Fibroblast of skin of back (primary cell): ENCODE data around the gene RBAK. TPM values are rescaled to one million over a fixed set of nuclear protein-coding genes. Genes with fewer than 3 reads are reported as not detected.
A peak's percentile ranks its signal among the peaks of the same experiment; 100 is the strongest.
"Not testable (repeated sequence)": the region's sequence is repeated elsewhere in the genome, so short reads cannot be mapped to it uniquely, and the experiment has no call there.

Experiments used
- DNase-seq: peaks from one replicate; pipeline ENCODE4 v3.0.0-alpha.2; 2013
- polyA plus RNA-seq, 2 experiments: library from polyadenylated mRNA; unstranded; fragments of 120-200 nt; gene quantifications; one replicate each; pipeline ENCODE4 v1.2.1, GENCODE V29; 2013; ENCODE audit not compliant: insufficient read length in 2 of 2

RBAK gene
- 7.3 TPM for polyA plus RNA-seq (2013, experiment 1 of 2; ENCODE audit: insufficient read length)
- polyA plus RNA-seq (2013, experiment 2 of 2; ENCODE audit: insufficient read length), result 8.1 TPM

DNA sequence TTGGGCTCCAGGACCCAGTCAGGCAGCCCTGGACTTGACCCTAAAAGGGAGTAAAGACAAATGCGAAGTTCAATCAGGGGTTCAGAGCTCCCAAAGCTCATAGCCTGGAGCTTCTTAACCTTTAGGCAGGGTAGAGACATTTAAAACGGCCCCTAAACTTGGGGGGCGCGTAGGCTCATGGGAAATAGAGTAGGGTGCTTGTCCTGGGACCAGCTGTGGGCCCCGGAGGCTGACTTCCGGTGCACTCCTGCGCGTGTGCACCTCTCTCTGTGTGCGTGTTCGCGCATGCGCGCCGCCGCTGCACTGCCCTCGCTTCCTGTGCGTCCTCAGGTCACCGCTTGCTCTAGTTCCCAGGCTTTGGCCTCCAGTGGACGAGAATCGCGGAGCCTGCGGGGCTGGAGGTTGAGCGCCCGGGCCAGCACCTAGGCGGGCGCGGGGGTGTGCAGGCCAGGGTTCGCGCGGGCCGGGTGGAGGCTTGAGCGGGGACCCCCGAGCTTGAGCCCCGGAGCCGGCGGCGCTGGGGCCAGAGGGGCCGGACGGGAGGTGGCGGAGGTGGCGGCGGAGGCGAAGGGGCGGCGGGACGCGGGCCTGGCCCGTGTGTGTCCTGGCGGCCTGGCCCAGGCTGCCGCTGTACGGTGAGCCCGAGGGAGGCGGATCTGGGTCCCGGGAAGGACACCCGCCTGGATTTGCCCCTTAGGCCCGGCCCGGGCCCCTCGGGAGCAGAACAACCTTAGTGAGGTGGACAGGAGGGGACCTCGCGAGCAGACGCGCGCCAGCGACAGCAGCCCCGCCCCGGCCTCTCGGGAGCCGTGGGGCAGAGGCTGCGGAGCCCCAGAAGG, at the start of gene RBAK:
RBAK (plus strand) TSS at position 303 of the 839 bp plus-strand sequence. CDS start 2,217 bp downstream, outside the sequence.
- DNase-seq, result peak; percentile 94

DNA sequence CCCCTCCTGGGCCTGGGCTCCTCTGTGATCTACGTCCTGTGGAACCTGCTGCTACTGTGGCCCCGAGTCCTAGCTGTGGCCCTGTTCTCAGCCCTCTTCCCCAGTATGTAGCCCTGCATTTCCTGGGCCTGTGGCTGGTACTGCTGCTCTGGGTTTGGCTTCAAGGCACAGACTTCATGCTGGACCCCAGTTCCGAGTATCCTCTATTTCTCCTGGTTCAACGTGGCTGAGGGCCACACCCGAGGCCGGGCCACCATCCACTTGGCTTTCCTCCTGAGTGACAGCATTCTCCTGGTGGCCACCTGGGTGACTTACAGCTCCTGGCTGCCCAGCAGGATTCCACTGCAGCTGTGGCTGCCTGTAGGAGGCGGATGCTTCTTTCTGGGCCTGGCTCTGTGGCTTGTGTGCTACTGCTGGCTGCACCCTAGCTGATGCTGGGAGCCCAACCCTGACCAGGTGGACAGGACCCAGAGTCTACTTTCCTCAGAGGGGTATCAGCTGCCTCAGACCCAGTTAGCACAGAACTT, 48.9 kb upstream of the RBAK start:
- DNase-seq, result no peak

DNA sequence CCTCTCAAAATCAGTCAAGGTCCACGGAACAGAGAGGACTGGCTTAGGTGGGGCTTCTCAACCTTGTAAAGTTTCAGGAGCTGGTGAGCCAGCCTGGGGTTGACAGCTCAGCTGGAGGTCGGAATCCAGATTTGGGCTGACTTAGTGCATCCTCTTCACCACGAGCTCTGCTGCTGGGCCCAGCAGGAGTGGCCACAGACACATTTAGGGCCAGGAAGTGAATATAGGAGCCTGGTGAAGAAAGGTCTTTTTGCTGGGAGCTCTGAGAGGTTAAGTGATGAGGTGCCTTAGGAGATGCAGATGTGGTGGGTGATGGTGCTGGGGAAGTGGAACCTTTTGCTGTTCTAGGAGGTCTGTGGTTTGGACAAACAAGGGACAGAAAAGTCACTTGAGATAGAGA, 47.4 kb upstream of the RBAK start:
- DNase-seq, result no peak

DNA sequence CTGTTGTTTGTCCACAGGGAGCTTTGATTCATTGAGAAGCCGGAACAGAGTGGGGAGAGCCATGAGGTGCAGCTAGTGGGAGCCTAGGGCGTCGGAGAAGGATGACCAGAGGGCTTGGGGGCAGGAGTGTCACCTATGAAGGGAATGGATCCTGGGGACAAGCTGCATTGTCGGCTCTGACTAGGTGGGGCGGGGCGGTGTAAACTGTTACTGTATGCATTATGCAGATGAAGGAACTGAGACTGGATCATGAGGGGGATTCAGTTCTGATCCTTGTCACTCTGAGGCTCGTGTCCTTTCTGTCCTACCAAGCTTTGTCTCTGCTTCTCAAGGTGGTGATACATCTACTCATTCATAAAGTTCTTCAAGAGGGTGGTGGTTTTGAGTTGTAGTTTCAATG, 46.8 kb upstream of the RBAK start:
- DNase-seq, result no peak

DNA sequence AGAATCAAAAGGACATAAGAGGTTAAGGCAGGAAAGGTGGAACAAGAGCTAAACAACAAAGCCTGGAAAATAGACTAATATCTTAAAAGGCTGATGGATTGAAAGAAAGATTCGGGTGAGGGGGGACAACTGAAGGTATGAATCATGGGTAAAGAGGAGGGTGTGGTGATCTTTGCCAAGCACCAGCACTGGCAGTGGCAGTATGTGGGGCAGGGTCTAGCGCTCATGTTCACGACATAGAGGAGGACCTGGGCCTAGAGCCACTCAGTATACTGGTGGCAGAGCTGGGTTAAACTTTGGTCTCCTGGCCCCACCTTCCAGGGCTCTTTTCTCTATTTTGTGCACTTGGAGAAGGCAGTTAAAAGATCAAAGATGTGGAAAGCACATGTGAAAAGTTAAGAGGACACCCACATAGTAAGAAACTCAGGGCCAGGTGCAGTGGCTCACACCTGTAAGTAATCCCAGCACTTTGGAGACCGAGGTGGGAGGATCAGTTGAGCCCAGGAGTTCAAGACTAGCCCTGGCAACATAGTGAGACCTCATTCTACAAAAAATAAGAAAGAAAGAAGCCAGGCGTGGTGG, 46.2 kb upstream of the RBAK start:
- no peak for DNase-seq

DNA sequence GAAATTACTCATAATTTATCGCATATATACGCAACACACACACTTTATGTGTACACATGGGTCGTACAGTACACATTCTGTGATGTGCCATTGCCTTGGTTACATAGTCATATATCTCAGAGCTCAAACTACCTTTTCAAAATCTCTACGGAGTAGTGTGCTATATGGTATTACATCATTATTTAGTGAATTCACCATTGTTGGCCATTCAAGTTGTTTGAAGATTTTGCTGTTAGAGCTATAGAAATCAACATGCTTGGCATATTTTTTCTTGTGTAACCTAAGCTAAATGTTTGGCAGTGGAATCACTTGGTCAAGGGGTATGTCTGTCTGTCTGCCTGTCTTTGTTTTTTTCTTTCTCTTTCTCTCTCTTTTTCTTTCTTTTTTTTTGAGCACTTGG, 44.7 kb upstream of the RBAK start:
- DNase-seq, result no peak

DNA sequence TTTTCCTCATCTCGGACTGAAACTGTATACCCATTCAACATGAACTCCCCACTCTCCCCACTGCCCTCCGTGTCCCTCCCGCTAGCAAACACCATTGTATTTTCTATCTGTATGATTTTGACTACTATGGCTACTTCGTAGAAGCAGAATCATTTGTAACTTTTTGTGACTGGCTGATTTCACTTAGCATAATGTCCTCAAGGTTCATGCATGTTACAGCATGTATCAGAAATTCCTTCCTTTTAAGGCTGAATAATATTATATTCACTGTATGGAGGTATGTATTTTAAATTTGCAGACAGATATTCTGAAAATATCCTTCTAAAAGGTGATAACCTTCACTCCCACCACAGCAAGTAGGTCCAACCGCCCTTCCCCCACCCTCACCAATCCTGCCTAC, 43.7 kb upstream of the RBAK start:
- no peak for DNase-seq

DNA sequence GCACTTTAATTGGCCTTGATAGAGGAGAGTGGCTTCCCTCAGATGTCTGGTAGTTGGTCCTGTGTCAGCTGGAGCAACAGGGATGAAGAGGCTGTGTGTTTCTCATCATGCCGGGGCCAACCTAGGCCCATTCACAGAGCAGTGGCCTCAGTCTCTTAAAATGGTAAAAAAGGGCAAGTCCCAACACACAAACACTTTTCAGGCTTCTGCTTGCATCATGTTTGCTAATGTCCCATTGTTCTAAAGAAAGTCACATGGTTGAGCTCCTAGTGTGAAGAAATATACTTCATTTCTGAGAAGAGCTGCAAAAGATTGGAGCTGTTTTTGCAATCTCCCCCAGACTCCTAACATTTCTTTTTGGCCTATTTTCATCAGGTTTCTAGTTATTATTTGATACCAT, 40.6 kb upstream of the RBAK start:
- DNase-seq, result no peak

DNA sequence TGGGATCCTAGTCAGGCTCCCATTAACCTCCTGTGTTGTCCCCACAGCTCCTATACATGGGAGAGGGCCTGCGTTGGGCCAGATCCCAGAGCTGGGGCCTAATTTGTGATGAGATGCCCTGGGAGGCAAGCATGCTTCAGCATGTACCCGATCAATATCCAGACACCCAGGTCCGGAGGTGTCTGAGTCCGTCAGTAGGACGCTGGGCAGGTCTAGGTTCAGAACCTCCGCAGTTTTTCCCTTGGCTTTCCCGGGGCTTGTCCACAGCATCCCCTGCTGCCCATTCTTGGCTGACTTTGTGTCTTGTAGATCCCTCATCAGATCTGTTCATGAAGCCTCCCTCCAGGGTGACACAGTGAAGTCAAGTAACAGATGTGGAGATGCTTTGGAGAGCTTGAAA, 32.7 kb upstream of the RBAK start:
- DNase-seq, result no peak

DNA sequence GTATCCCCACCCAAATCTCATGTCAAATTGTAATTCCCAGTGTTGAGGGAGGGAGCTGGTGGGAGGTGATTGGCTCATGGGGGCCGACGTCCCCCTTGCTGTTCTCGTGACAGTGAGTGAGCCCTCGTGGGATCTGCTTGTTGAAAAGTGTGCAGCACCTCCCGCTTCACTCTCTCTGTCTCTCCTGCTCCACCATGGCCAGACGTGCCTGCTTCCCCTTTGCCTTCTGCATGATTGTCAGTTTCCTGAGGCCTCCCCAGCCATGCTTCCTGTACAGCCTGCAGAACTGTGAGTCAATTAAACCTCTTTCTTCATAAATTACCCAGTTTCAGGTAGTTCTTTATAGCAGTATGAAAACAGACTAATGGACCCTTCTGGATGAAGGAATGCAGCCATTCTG, 29.7 kb upstream of the RBAK start:
- DNase-seq, result not testable (repeated sequence)

DNA sequence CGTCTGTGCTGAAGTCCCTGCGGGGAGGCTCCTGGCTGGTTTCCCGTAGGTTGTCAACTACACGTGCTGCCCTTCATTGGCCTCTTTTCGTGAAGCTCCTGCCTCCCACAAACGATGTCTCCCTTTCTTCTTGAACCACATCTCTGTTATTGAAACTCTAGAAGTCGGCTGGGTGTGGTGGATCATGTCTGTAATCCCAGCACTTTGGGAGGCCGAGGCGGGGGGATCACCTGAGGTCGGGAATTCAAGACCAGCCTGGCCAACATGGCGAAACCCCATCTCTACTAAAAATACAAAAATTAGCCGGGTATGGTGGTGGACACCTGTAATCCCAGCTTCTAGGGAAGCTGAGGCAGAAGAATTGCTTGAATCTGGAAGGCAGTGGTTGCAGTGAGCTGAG, 28.0 kb upstream of the RBAK start:
- DNase-seq, result not testable (repeated sequence)

DNA sequence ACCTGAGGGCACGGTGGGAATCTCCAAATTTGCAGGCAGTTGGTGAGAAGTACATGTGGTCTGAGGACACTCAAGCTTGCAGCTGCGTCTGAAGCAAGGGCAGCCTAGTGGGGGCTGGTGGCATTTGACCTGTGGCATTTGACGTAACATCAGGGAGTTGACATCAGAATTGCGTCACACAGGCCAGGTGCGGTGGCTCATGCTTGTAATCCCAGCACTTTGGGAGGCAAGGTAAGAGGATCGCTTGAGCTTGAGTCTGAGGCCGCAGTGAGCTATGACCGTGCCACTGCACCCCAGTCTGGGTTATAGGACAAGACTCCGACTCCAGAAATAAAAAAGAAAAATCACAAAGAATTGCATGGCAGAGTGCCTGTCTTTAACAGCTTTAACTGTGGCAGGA, 25.6 kb upstream of the RBAK start:
- DNase-seq, result no peak

DNA sequence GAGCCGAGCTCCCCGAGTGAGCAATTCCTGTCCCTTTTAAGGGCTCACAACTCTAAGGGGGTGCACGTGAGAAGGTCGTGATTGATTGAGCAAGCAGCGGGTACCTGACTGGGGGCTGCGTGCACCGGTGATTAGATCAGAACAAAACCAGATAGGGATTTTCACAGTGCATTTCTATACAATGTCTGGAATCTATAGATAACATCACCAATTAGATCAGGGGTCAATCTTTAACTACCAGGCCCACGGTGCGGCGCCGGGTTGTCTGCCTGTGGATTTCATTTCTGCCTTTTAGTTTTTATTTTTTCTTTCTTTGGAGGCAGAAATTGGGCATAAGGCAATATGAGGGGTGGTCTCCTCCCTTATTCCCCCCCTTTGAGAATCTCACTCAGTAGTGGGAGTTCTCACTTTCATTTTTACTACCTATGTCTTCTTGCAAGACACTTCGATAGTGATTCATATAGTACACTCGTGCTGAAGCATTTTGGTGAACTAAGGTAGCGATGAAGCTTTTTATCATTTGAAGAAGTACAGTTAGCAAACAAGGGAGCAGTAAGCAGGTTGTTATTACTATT, 24.6 kb upstream of the RBAK start:
- DNase-seq, result not testable (repeated sequence)

DNA sequence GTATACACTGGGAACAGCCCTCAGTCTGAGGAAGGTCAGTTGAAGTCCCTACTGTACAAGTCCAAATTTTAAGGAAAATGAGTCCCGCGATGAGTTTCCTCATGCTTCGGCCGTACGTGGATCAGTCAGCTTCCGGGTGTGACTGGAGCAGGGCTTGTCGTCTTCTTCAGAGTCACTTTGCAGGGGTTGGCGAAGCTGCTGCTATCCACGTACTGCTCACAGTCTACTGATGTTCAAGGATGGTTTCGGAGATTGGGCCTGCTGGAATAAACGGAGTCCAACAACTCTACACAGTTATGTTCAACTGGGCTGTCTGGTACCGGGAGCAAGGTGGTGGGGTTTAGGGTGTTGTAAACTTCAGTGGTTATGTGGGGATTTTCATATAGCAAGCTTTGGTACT, 22.0 kb upstream of the RBAK start:
- not testable (repeated sequence) for DNase-seq

DNA sequence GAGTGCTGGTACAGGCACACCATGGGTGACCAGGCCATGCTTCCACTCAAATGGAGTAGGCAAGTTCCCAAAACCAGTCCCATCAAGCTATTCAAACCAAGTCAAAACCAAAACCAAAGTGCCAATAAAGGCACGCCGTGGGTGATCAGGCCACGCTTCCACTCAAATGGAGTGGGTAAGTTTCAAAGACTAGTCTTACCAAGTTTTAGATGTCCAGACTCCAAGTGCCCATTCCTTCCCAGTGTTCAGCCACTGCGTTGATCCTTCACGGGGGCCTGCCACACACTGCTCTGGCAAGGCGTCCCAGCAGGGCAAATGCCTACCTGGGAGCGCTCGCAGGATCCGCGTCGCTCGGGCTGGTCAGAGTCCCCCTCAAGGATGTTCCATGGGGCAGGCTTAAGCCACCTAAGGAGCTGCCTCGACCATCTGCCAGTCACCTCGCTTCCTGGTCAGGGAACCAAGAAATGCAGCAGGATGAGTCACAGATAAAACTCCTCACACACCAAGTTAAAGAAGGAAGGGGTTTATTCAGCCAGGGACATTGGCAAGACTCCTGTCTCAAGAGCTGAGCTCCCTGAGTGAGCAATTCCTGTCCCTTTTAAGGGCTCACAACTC, 17.8 kb upstream of the RBAK start:
- peak; percentile 31 for DNase-seq

DNA sequence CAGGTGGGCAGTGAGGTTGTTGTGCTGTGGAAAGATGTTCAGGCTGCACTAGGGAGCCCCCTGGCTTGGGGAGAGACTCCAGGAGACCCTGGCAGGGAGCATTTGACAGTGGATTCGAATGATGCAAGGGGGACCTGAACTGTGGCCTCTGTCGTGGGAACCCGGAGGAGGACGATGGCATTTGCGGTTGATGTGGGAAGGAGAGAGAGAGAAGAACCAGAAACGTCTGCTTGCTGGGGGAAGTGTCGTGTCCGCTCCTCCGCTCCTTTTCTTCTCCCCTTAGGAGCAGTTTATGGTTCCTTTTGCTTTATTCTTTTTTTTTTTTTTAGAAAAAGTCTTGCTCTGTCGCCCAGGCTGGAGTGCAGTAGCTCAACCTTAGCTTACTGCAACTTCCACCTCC, 12.5 kb upstream of the RBAK start:
- not testable (repeated sequence) for DNase-seq

DNA sequence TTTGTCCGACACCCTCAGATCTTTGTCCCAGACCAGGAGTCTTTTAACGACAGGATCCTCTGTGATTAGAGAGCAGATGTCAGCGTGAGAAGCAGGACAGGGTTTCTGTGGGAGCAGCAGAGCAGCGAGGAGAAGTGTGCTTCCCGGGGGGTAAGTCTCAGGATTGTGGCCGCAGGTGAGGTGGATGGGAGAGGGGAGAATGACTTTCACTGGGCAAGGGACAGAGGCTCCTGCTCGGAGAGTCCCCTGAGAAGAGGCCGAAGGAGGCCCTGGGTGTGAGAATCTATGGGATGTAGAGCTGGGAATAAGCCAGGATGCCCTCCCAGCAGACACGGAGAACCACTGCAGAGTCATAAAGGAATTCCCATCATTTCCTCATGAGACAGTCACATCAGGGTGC, 10.4 kb upstream of the RBAK start:
- DNase-seq, result no peak

DNA sequence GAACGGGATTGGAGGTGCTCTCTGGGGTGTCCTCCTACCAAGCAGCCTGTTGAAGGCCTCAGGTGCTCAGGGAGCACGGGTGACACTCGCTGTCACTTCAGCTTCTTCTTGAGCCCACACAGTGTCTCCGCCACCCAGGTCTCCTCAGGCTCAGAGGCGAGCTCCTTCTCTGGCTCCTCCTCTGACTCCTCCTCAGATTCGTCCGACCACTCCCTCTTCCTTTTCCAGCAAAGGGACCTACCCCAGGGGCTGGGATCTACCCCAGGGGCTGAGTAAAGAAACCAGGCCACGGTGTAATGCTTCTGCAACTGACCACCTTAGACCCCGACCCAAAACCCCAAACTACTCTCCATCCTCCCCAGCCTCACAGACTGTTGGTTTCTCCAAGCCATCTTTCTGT, 9.2 kb upstream of the RBAK start:
- no peak for DNase-seq

DNA sequence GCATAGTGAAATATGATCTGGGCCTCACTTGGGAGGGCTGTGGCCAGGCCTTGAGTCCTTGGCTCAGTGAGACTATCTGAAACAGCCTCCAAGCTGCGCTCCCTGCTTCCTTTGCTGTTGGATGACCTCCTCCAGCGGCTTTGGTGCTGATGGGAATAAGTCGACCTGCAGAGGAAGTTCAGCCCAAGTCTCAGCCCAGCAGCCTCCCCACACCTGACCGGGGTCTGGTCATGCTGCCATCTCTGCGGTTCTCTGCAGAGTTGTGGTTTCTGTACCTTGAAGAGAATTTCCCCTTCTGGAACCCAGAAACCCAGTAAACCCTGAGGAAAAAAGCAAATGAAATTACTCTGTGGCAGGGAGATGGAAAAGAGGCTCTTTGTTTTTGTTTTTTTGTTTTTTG, 4.6 kb upstream of the RBAK start:
- no peak for DNase-seq

DNA sequence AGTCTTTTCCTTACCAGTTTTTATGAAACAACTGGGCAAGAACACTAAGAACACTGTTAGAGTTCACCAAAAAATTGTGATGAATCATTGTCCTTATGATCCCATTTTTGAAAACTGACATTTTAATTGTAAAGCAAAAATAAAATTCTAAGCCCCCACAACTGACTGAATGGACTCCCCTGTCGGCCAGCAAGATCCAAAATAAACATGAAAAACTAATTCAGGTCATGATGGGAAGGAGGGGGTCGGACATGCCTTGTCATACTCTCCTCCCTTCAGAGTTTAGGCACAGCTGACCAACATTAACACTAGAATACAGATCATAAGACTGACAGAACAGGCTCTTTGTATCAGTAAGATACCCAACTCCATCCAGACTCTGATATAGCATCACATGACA, 2.0 kb upstream of the RBAK start:
- no peak for DNase-seq

DNA sequence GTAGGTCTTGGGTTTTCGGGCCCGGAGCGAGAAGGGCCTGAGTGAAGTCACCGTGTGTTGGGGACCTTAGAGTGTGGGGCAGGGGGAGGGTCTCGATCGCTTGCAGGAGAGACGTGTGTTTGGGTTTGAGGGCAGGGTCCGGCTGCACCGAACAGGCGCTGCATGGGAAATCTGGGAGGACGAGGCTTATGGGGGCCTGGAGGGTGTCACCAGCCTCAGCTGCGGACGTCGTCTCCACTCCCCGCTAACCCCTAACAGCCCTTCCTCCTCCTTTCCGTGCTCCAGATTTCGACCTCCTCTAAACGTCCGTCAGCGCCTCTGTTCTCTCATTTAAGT, 705 bp downstream of the RBAK start:
- not testable (repeated sequence) for DNase-seq

DNA sequence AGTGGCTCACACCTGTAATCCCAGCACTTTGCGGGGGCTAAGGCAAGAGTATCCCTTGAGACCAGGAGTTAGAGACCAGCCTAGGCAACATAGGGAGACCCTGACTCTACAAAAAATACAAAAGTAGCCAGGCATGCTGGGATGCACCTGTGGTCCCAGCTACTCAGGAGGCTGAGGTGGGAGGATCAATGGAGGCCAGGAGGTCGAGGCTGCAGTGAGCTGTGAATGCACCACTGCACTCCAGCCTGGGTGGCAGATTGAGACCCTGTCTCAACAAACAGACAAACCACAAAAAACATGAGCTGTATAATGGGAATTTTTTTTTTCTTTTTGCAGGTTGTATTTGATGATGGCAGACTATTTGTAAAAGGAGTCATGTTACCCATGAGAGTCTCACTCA, 1.5 kb downstream of the RBAK start:
- not testable (repeated sequence) for DNase-seq

DNA sequence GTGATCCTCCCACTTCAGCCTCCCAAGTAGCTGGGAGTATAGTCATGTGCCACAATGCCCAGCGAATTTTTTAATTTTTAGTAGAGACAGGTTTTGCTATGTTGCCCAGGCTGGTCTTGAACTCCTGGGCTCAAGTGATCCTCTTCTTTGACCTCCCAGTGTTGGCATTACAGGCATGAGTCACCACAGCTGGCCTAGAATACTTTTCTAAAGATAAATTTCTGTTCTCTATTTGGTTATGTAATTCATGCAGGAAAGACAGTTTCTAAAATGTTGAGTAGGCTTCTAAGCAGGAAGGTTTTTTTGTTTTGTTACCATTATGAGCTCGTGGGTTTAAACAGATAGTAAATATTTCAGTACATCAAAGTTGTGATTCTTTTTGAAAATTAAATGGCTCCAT, 5.0 kb downstream of the RBAK start:
- no peak for DNase-seq
